HepG2 (cell line): ENCODE measurements around the gene MAPK7. TPM values are rescaled to one million over a fixed set of nuclear protein-coding genes. Genes with fewer than 3 reads are reported as not detected.

Experiments used
- ADNP ChIP-seq: sonication (generic); formaldehyde crosslinking; IDR thresholded peaks from 2 replicates; pipeline ENCODE4 v1.4.0; 2020; ENCODE audit warnings: missing genetic modification reagents
- AKAP8 ChIP-seq: sonication (generic); formaldehyde crosslinking; IDR thresholded peaks from 2 replicates; pipeline ENCODE4 v1.5.1; 2020; ENCODE audit warnings: mild to moderate bottlenecking, missing genetic modification reagents
- ARNT2 ChIP-seq: sonication (generic); formaldehyde crosslinking; IDR thresholded peaks from 2 replicates; pipeline ENCODE4 v1.8.0; 2022; ENCODE audit warnings: mild to moderate bottlenecking, low read depth, missing genetic modification reagents, moderate library complexity
- E2F2 ChIP-seq: sonication (generic); formaldehyde crosslinking; IDR thresholded peaks from 2 replicates; pipeline ENCODE4 v1.4.0; 2020; ENCODE audit warnings: missing genetic modification reagents, borderline replicate concordance
- FOXJ3 ChIP-seq: sonication (generic); formaldehyde crosslinking; IDR thresholded peaks from 2 replicates; pipeline ENCODE4 v1.4.0; 2020; ENCODE audit warnings: missing genetic modification reagents, mild to moderate bottlenecking, borderline replicate concordance
- KDM5A ChIP-seq: fragments of 200-600 bp; sonication (generic); IDR thresholded peaks from 2 replicates; pipeline ENCODE4 v1.7.0; 2018; ENCODE audit warnings: antibody characterized with exemption, mild to moderate bottlenecking, low read length, borderline replicate concordance
- KIAA2018 ChIP-seq: sonication (generic); formaldehyde crosslinking; IDR thresholded peaks from 2 replicates; pipeline ENCODE4 v1.5.0; 2020; ENCODE audit warnings: mild to moderate bottlenecking, missing genetic modification reagents, borderline replicate concordance
- NCOR1 ChIP-seq: fragments of 200-600 bp; sonication (generic); IDR thresholded peaks from 2 replicates; pipeline ENCODE4 v1.7.0; 2017; ENCODE audit warnings: antibody characterized with exemption, low read length, borderline replicate concordance
- PRPF4 ChIP-seq: fragments of 200-400 bp; formaldehyde crosslinking; IDR thresholded peaks from 2 replicates; pipeline ENCODE4 v1.6.1; 2016; ENCODE audit warnings: low read length, low read depth; ENCODE audit not compliant: poor library complexity, severe bottlenecking
- RELA ChIP-seq: sonication (generic); formaldehyde crosslinking; IDR thresholded peaks from 2 replicates; pipeline ENCODE4 v1.4.0; 2020; ENCODE audit warnings: missing genetic modification reagents
- SIX1 ChIP-seq: sonication (generic); formaldehyde crosslinking; IDR thresholded peaks from 2 replicates; pipeline ENCODE4 v1.4.0; 2020; ENCODE audit warnings: missing genetic modification reagents, borderline replicate concordance
- TBX2 ChIP-seq: sonication (generic); formaldehyde crosslinking; IDR thresholded peaks from 2 replicates; pipeline ENCODE4 v1.5.0; 2020; ENCODE audit warnings: missing genetic modification reagents, mild to moderate bottlenecking, borderline replicate concordance
- ZNF280D ChIP-seq: sonication (generic); formaldehyde crosslinking; IDR thresholded peaks from 2 replicates; pipeline ENCODE4 v1.5.1; 2020; ENCODE audit warnings: mild to moderate bottlenecking, missing genetic modification reagents
- ZNF784 ChIP-seq: sonication (generic); formaldehyde crosslinking; IDR thresholded peaks from 2 replicates; pipeline ENCODE4 v1.5.1; 2020; ENCODE audit warnings: missing genetic modification reagents, mild to moderate bottlenecking, borderline replicate concordance
- polyA plus RNA-seq, 8 experiments: library from polyadenylated mRNA; depleted of rRNA in 3 of 8; stranded (reverse) in 7 of 8; unstranded in 1 of 8; fragments of >200 nt; fragmentation: Illumina TruSeq in 4 of 8; extraction: Trizol in 4 of 8; gene quantifications; 2 replicates each; pipeline versions ENCODE4 v1.2.1 to v1.2.3, GENCODE V29; 2011 to 2016; ENCODE audit warnings: low read depth in 4 of 8, missing spikeins in 1 of 8, mixed read lengths in 1 of 8; ENCODE audit not compliant: insufficient read depth in 1 of 8
- total RNA-seq, 5 experiments: library from RNA; depleted of rRNA; stranded (reverse); fragments of >200 nt; fragmentation: Illumina TruSeq; extraction: Trizol; gene quantifications; 2 replicates each; pipeline ENCODE4 v1.2.3, GENCODE V29; 2016; ENCODE audit warnings: low read depth in 1 of 5

MAPK7 gene
- total and polyA plus RNA-seq, 2 of the 13 experiments (the other 11 are each of a cell fraction or from before 2014, with no cell fraction given), result 2.9 to 5.9 TPM

GRCh38 chr17:19345486-19346350 is 32.6 kb upstream of the MAPK7 start (continued):
- no peak for TF ChIP-seq E2F2 (CRISPR knock-in tag)
- no peak for TF ChIP-seq RELA (CRISPR knock-in tag)
- TF ChIP-seq TBX2 (CRISPR knock-in tag), result 0 out of 2 replicates have a peak, but pooled peaks have one; percentile 18
- no peak for TF ChIP-seq PRPF4
- no peak for TF ChIP-seq KDM5A
- no peak for TF ChIP-seq ARNT2
- TF ChIP-seq KIAA2018 (CRISPR knock-in tag), result no peak
- no peak for TF ChIP-seq ADNP
- peak; percentile 76; the same call in 1 of the 2 replicates for TF ChIP-seq ZNF280D (CRISPR knock-in tag)
- TF ChIP-seq FOXJ3, result 0 out of 2 replicates have a peak, but pooled peaks have one; percentile 32
- no peak; the same call in 1 of the 2 replicates for TF ChIP-seq NCOR1
- no peak for TF ChIP-seq SIX1
- TF ChIP-seq ZNF784 (CRISPR knock-in tag), result 0 out of 2 replicates have a peak, but pooled peaks have one; percentile 26
- no peak for TF ChIP-seq AKAP8 (CRISPR knock-in tag)
